Adrenal gland (tissue), 5 donors: ENCODE data around the gene PDS5B.

Experiments used
- POLR2A ChIP-seq, 2 donors: fragments of 450-650 bp; IDR thresholded peaks; one replicate each; pipeline ENCODE4 v1.6.1; 2017; ENCODE audit warnings: antibody characterized with exemption in 2 of 2, mild to moderate bottlenecking in 2 of 2, moderate library complexity in 1 of 2
- TF ChIP-seq, protein P1 (sequence below), 6 experiments: fragments of 450-650 bp in 4 of 6; fragments of 200-600 bp in 2 of 6; sonication (generic) in 1 of 6; IDR thresholded peaks; 1 replicate in 5 of 6; 2 replicates in 1 of 6; pipeline versions ENCODE4 v1.5.1 to v1.8.0; 2016 to 2021; ENCODE audit warnings: antibody characterized with exemption in 6 of 6, mild to moderate bottlenecking in 2 of 6, moderate library complexity in 1 of 6
- donor health status: DM: no; HTN: no; CAD: no.

DNA sequence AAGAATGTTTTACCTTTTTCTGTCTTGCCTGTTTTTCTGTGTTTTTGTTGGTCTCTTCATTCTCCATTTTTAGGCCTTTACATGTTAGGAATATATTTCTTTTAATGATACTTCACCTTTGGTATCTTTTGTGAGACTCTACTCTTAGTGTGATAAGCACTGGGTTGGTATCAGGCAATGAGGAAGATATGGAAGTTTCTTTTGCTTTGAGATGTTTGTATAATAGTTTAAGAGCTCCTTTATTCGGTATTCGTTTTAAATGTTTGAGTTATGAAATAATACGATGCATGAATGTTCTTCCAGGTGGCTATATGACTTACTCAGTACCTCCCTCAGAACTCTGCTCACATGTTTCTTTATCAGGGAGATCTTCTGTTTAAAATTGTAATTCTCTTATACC lies 144.8 kb downstream of the PDS5B start:
- TF ChIP-seq, protein P1, sequence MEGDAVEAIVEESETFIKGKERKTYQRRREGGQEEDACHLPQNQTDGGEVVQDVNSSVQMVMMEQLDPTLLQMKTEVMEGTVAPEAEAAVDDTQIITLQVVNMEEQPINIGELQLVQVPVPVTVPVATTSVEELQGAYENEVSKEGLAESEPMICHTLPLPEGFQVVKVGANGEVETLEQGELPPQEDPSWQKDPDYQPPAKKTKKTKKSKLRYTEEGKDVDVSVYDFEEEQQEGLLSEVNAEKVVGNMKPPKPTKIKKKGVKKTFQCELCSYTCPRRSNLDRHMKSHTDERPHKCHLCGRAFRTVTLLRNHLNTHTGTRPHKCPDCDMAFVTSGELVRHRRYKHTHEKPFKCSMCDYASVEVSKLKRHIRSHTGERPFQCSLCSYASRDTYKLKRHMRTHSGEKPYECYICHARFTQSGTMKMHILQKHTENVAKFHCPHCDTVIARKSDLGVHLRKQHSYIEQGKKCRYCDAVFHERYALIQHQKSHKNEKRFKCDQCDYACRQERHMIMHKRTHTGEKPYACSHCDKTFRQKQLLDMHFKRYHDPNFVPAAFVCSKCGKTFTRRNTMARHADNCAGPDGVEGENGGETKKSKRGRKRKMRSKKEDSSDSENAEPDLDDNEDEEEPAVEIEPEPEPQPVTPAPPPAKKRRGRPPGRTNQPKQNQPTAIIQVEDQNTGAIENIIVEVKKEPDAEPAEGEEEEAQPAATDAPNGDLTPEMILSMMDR (IDR thresholded peaks at IDR 0.05): no peak
- no peak for TF ChIP-seq POLR2A (IDR thresholded peaks at IDR 0.05)
